Measurements from ENCODE around the gene FAM169A.
"Not testable (repeated sequence)": the region's sequence is repeated elsewhere in the genome, so short reads cannot be mapped to it uniquely, and the experiment has no call there.

The FAM169A gene

GRCh38 chr5:74892921-74893320, 26.7 kb upstream of the FAM169A start:
- no peak for ATAC-seq
- TF ChIP-seq OSR1 (CRISPR knock-in tag; IDR thresholded peaks at IDR 0.05): no peak

DNA sequence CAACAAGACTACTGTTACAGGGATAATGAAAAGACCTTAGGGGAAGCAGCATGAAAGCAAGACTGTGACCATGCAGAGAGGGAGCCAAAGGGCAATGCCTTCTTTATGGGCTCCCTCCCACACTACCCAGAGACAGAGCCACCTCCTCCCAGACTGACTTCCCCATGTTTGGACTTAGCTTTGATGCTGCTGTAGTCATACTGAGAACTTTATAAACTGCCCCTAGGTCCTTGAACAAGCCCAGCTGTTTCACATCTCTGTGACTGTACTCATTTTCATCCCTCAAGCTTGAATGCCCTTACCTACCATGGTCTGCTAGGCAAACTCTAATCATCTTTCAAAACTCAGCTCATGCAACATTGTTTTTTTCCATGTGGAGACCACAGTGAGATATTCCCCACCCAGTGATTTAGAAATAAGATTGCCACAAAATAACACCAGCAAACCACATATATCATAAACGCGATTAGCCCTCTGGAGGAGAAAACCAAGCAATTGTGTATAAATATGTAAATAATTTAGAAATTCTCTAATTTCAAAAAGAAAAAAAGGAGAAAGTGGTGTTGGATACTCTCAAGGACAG, 23.4 kb upstream of the FAM169A start:
- TF ChIP-seq, protein P1, sequence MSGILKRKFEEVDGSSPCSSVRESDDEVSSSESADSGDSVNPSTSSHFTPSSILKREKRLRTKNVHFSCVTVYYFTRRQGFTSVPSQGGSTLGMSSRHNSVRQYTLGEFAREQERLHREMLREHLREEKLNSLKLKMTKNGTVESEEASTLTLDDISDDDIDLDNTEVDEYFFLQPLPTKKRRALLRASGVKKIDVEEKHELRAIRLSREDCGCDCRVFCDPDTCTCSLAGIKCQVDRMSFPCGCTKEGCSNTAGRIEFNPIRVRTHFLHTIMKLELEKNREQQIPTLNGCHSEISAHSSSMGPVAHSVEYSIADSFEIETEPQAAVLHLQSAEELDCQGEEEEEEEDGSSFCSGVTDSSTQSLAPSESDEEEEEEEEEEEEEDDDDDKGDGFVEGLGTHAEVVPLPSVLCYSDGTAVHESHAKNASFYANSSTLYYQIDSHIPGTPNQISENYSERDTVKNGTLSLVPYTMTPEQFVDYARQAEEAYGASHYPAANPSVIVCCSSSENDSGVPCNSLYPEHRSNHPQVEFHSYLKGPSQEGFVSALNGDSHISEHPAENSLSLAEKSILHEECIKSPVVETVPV (CRISPR knock-in tag; IDR thresholded peaks at IDR 0.05): no peak
- TF ChIP-seq CSDC2 (CRISPR knock-in tag; IDR thresholded peaks at IDR 0.05) (no peak), RARB (CRISPR knock-in tag; IDR thresholded peaks at IDR 0.05) (no peak), SNAI2 (CRISPR knock-in tag; IDR thresholded peaks at IDR 0.05) (no peak), ESRRG (CRISPR knock-in tag; IDR thresholded peaks at IDR 0.05) (no peak), OSR1 (CRISPR knock-in tag; IDR thresholded peaks at IDR 0.05) (no peak), ZNF565 (CRISPR knock-in tag; conservative IDR thresholded peaks at IDR 0.05; ENCODE audit: low read depth) (no peak)
- TF ChIP-seq, protein P2, sequence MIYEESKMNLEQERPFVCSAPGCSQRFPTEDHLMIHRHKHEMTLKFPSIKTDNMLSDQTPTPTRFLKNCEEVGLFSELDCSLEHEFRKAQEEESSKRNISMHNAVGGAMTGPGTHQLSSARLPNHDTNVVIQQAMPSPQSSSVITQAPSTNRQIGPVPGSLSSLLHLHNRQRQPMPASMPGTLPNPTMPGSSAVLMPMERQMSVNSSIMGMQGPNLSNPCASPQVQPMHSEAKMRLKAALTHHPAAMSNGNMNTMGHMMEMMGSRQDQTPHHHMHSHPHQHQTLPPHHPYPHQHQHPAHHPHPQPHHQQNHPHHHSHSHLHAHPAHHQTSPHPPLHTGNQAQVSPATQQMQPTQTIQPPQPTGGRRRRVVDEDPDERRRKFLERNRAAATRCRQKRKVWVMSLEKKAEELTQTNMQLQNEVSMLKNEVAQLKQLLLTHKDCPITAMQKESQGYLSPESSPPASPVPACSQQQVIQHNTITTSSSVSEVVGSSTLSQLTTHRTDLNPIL (CRISPR knock-in tag; IDR thresholded peaks at IDR 0.05; ENCODE audit: low read depth): no peak
- TF ChIP-seq, protein P3, sequence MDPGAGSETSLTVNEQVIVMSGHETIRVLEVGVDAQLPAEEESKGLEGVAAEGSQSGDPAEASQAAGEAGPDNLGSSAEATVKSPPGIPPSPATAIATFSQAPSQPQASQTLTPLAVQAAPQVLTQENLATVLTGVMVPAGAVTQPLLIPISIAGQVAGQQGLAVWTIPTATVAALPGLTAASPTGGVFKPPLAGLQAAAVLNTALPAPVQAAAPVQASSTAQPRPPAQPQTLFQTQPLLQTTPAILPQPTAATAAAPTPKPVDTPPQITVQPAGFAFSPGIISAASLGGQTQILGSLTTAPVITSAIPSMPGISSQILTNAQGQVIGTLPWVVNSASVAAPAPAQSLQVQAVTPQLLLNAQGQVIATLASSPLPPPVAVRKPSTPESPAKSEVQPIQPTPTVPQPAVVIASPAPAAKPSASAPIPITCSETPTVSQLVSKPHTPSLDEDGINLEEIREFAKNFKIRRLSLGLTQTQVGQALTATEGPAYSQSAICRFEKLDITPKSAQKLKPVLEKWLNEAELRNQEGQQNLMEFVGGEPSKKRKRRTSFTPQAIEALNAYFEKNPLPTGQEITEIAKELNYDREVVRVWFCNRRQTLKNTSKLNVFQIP (CRISPR knock-in tag; IDR thresholded peaks at IDR 0.05; ENCODE audit: borderline replicate concordance, low read depth): no peak
- ATAC-seq: no peak

GRCh38 chr5:74888117-74888516, 21.9 kb upstream of the FAM169A start:
- ATAC-seq: no peak
- no peak for TF ChIP-seq OSR1 (CRISPR knock-in tag; IDR thresholded peaks at IDR 0.05)
- TF ChIP-seq, protein P1 (CRISPR knock-in tag; IDR thresholded peaks at IDR 0.05): no peak
- no peak for TF ChIP-seq ZNF70 (CRISPR knock-in tag; IDR thresholded peaks at IDR 0.05)
- no peak for TF ChIP-seq TCF4 (CRISPR knock-in tag; IDR thresholded peaks at IDR 0.05; ENCODE audit: borderline replicate concordance)
- TF ChIP-seq ISL1 (CRISPR knock-in tag; IDR thresholded peaks at IDR 0.05): no peak
- no peak for TF ChIP-seq ZC3H10 (CRISPR knock-in tag; IDR thresholded peaks at IDR 0.05)

DNA sequence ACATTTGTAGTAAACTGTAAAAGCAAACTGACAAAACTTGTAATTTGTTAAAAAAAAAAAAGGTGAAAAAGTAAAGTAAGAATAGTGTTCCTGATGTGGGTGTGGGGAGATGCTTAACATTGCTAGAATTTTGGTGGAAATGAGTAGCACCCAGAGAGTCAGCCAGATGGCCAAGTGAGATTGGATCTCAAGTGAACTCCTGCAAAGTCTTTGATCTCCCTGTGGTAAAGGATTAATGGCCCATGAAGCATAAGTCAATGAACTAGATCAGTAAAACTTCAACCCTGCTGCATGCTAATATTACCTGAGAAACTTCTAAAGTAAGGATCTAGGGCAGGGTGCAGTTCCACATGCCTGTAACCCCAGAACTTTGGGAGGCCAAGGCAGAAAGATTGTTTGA, 19.0 kb upstream of the FAM169A start:
- TF ChIP-seq, protein P1 (CRISPR knock-in tag; IDR thresholded peaks at IDR 0.05): no peak
- no peak for TF ChIP-seq ZNF565 (CRISPR knock-in tag; conservative IDR thresholded peaks at IDR 0.05; ENCODE audit: low read depth)
- no peak for TF ChIP-seq TOX (CRISPR knock-in tag; IDR thresholded peaks at IDR 0.05; ENCODE audit: borderline replicate concordance)
- TF ChIP-seq PATZ1 (CRISPR knock-in tag; IDR thresholded peaks at IDR 0.05; ENCODE audit: borderline replicate concordance): no peak
- TF ChIP-seq ESRRG (CRISPR knock-in tag; IDR thresholded peaks at IDR 0.05): no peak
- no peak for TF ChIP-seq ZFP30 (CRISPR knock-in tag; IDR thresholded peaks at IDR 0.05)
- TF ChIP-seq ISL1 (CRISPR knock-in tag; IDR thresholded peaks at IDR 0.05): no peak
- TF ChIP-seq BACH2 (CRISPR knock-in tag; IDR thresholded peaks at IDR 0.05; ENCODE audit: borderline replicate concordance): no peak
- no peak for TF ChIP-seq CSDC2 (CRISPR knock-in tag; IDR thresholded peaks at IDR 0.05)
- TF ChIP-seq TSHZ2 (CRISPR knock-in tag; IDR thresholded peaks at IDR 0.05): no peak
- TF ChIP-seq ZNF70 (CRISPR knock-in tag; IDR thresholded peaks at IDR 0.05): no peak
- TF ChIP-seq RARB (CRISPR knock-in tag; IDR thresholded peaks at IDR 0.05): no peak
- no peak for TF ChIP-seq SNAI2 (CRISPR knock-in tag; IDR thresholded peaks at IDR 0.05)
- no peak for TF ChIP-seq ARNTL (CRISPR knock-in tag; IDR thresholded peaks at IDR 0.05; ENCODE audit: borderline replicate concordance, low read depth)
- TF ChIP-seq GLIS3 (CRISPR knock-in tag; IDR thresholded peaks at IDR 0.05): no peak
- ATAC-seq: no peak

GRCh38 chr5:74882379-74883134, 16.4 kb upstream of the FAM169A start:
- not testable (repeated sequence) for ATAC-seq

Measured in SK-N-SH treated with all-trans-retinoic acid at 6 μM for 48 hours (cell line).